ENCODE measurements around the gene SF3A2. TPM values are rescaled to one million over a fixed set of nuclear protein-coding genes. Genes with fewer than 3 reads are reported as not detected.

Gene SF3A2
- total and polyA plus RNA-seq, 2 experiments from 2014 or later, result 67.7 to 128 TPM

DNA sequence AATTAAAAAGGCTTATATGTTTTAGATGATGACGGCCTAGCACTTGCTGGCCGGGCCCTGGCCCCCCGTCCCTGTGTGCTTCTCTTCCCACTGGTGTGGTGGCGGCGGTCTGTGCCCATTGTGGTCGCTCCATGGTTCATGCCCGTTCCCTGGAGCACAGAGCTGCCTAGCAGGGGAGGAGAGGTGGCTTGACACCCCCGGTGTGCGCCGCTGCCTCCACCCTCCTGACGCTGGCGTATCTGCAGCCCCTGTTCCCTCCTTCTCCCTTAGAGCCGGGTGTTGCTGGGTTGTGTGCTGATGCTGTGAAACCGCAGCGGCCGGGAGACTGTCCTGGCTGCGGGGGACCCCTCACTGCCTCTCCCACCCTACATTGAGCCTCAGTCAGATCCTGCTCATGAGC, 43.8 kb upstream of the SF3A2 start (continued):
- TF ChIP-seq ZNF462 (CRISPR knock-in tag; IDR thresholded peaks at IDR 0.05) (no peak), ZNF331 (CRISPR knock-in tag; IDR thresholded peaks at IDR 0.05; ENCODE audit: low read depth) (no peak), ZNF114 (CRISPR knock-in tag; IDR thresholded peaks at IDR 0.05) (no peak), CREB1 (CRISPR knock-in tag; IDR thresholded peaks at IDR 0.05; ENCODE audit: low read depth) (no peak), POLR2AphosphoS5 (IDR thresholded peaks at IDR 0.05; ENCODE audit: low read depth) (no peak), EZH2 (IDR thresholded peaks at IDR 0.05; ENCODE audit: low read depth, unreplicated experiment) (no peak), EZH2phosphoT487 (IDR thresholded peaks at IDR 0.05; ENCODE audit: unreplicated experiment) (no peak), REST (IDR thresholded peaks at IDR 0.05; ENCODE audit: unreplicated experiment) (no peak), JUNB (IDR thresholded peaks at IDR 0.05; ENCODE audit: unreplicated experiment) (no peak)
- TF ChIP-seq, protein P1, sequence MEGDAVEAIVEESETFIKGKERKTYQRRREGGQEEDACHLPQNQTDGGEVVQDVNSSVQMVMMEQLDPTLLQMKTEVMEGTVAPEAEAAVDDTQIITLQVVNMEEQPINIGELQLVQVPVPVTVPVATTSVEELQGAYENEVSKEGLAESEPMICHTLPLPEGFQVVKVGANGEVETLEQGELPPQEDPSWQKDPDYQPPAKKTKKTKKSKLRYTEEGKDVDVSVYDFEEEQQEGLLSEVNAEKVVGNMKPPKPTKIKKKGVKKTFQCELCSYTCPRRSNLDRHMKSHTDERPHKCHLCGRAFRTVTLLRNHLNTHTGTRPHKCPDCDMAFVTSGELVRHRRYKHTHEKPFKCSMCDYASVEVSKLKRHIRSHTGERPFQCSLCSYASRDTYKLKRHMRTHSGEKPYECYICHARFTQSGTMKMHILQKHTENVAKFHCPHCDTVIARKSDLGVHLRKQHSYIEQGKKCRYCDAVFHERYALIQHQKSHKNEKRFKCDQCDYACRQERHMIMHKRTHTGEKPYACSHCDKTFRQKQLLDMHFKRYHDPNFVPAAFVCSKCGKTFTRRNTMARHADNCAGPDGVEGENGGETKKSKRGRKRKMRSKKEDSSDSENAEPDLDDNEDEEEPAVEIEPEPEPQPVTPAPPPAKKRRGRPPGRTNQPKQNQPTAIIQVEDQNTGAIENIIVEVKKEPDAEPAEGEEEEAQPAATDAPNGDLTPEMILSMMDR (conservative IDR thresholded peaks at IDR 0.05; ENCODE audit: low read depth in 2 of 2), result no peak
- TF ChIP-seq, protein P2, sequence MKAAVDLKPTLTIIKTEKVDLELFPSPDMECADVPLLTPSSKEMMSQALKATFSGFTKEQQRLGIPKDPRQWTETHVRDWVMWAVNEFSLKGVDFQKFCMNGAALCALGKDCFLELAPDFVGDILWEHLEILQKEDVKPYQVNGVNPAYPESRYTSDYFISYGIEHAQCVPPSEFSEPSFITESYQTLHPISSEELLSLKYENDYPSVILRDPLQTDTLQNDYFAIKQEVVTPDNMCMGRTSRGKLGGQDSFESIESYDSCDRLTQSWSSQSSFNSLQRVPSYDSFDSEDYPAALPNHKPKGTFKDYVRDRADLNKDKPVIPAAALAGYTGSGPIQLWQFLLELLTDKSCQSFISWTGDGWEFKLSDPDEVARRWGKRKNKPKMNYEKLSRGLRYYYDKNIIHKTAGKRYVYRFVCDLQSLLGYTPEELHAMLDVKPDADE (IDR thresholded peaks at IDR 0.05), result no peak

Measured in GM23338 (cell line).